GM19099 (cell line): Measurements from ENCODE around the gene ENO3.

Experiments used
- POLR2A ChIP-seq: IDR thresholded peaks from 3 replicates; pipeline ENCODE4 v1.6.1; 2011; ENCODE audit warnings: low read depth; ENCODE audit not compliant: insufficient read length; ENCODE audit errors: extremely low read depth

Gene ENO3

GRCh38 chr17:4950746-4951204 lies at the start of gene ENO3:
ENO3 (plus strand) TSS chr17:4951119; CDS start chr17:4951830, 711 bp downstream.
- peak; percentile 15 for TF ChIP-seq POLR2A

DNA sequence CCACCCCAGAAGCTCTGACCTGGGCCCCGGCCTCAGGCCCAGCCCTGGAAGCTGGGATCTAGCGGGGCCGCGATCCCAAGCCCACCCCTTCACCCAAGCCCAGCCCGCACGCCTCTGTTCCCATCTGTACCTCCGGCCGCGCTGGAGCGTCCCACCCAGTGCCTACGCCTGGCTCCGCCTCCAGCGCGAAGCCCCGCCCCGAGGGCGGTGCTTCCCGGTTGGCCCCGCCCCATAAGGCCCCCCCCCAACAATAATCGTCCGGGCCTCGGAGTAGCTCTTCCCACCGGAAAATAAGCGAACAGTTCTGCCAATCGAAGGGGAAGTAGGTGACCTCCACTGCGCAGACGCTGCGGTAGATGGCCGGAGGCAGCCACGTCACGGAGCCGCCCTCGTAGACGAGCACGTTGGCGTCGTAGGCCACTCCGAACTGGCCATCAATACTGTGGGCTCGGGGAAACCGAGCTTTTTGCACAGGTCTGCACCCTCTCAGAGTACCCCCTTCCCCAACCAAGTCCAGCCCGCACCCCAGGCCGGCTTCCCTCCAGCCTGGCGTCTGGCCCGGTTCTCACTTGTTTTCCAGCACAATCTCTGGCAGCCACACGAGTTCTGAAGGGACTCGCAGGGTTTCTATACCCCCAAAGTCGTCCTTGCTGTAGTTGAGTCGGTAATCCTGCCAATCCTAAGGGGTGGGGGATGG lies 49.1 kb upstream of the ENO3 start:
- TF ChIP-seq POLR2A: no peak

- TF ChIP-seq POLR2A: no peak
Measured at GRCh38 chr17:4902540-4902939, 48.4 kb upstream of the ENO3 start.

DNA sequence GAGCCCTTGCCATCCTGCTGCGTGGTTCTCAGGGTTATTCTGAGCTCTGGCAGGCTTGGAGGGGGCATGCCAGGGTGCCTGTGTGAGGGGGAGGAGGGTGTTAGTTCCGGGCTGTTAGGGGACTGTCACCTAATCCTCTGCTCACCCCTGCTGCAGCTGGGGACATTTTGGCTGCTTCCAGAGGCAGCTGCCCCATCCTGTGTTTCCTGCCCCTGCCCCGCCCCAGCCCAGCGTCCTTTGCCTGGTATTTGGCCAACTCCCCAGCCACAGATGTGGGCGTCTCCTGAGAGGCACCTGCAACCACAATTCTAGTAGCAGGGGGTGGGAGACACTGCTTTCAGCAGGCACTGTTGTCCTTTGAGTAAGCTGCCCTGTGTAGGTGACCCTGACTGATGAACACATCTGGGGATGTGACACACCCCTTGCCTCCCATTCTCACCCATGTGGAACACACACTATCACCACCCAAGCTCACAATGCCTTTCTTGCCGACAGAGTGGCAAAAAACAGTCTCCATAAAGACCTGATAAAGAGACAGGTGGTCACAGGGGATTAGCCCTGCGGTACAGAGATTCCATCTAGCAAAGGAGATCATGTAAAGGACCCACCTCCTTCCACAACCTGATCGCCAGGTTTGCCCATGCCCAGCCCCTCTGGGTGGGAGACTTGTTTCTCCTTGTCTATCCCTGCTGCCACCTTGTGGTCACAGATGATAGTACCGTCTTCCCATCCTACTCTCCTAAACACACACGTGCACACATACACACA lies 47.7 kb upstream of the ENO3 start, which contains the start of gene CHRNE:
TSS of gene CHRNE (minus strand) at position 48 of the 768 bp plus-strand sequence. CDS start at position 13, 35 bp downstream.
- no peak for TF ChIP-seq POLR2A

DNA sequence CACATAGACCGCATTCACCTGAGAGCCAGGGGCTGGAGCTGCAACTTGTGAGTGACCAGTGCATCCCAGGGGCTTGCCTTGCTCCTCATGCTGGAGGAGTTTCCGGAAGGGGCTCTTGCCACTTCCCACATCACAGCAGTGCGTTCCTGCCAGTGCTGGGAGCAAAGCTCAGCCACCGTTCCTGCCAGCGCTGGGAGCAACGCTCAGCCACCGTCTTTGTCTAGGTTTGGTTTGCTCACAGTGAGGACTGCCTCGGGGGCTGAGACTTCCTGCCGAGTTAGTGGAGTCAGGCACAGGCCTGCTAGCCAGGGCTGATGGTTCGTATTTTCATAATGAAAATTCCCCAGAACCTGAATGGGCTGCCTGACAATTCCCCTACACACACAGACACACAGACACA lies 42.6 kb upstream of the ENO3 start:
- no peak for TF ChIP-seq POLR2A

DNA sequence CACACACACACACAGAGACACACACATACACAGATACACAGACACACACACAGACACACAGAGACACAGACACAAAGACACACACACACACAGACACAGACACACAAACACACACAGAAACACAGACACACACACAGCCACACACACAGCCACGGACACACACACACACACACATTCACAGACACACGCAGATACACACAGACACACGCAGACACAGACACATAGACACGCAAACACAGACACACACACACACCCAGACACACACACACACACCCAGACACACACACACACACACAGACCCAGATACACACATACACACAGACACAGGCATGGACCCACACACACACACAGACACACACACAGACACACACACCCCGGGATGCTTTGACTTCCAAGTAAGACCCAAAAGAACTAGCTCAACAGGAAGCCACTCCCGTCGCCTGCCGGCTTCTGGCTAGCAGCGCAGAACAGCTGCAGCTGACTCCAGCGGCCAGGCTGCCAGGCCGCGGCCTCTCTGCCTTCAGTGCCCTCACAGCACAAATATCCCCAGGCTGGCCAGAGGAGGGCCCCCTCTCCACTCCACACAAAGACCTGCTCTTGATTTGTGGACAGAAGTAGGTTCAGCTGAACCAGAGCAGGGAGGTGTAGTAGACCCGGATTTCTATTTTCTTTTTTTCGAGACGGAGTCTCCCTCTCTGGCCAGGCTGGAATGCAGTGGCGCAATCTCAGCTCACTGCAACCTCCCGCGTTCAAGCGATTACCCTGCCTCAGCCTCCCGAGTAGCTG lies 42.0 kb upstream of the ENO3 start:
- TF ChIP-seq POLR2A: no peak

DNA sequence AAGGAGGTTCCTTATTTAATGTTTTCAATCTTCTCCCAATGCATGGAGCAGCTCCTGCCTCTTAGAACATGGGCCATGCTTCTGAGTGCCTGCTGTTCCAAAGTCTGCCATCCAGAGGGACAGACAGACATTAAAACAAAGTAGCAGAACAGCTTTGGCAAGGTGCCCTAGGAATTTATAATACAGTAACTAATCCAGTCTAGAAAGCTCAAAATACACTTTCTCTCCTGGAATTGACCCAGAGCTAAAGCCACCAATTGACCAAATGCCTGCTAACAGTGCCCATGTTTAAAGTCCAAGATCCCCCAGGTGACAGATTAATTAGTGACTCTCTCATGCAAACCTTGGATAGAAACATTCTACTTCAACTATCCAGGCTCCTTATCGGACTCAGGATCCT lies 36.9 kb upstream of the ENO3 start:
- no peak for TF ChIP-seq POLR2A

- no peak for TF ChIP-seq POLR2A
Measured at GRCh38 chr17:4919511-4920047, 31.3 kb upstream of the ENO3 start.

DNA sequence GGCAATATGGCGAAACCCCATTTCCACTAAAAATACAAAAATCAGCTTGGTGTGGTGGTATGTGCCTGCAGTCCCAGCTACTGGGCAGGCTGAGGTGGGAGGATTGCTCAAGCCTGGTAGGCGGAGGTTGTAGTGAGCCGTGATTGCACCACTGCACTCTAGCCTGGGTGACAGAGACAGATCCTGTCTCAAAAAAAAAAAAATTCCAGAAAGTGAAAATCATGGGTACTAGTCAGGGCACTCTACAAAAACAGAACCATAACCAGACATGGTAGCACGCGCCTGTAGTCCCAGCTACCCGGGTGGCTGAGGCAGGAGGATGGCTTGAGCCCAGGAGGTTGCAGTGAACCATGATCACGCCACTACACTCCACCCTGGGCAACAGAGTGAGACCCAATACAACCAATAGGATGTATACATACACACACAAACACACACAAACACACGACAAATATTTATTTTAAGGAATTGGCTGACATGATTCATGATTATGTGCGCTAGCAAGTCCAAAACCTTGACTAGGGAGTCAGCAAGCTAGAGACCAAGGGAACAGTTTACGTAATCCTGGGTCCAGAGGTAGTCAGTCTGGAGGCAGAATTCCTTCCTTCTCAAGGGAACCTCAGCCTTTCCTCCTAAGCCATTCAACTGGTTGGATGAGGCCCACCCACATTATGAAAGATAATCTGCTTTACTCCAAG lies 30.4 kb upstream of the ENO3 start:
- no peak for TF ChIP-seq POLR2A

DNA sequence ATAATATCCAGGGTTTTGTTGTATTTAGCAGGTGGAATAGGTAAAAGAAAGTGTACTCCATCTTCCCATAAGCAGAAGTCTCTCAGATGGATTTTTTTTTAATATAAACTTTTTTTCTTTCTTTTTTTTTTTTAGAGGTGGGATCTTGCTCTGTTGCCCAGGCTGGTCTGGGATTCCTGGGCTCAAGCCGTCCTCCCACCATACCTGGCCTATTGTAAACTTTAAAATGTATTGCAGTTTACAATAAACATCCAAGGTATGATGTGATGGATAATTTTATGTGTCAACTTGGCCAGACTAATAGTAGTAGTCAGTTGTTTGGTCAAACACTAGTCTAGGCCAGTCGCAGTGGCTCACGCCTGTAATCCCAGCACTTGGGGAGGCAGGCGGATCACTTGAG lies 29.6 kb upstream of the ENO3 start:
- no peak for TF ChIP-seq POLR2A

- TF ChIP-seq POLR2A: no peak
Measured at GRCh38 chr17:4928881-4929280, 22.0 kb upstream of the ENO3 start.

- no peak for TF ChIP-seq POLR2A
Measured at GRCh38 chr17:4931963-4932362, 19.0 kb upstream of the ENO3 start, which contains the start of gene GP1BA. GP1BA (plus strand) TSS chr17:4932277; CDS start chr17:4932605, 328 bp downstream.

GRCh38 chr17:4932756-4933155 lies 18.2 kb upstream of the ENO3 start:
- TF ChIP-seq POLR2A: no peak

GRCh38 chr17:4933646-4934045 lies 17.3 kb upstream of the ENO3 start:
- TF ChIP-seq POLR2A: no peak
